Measurements from ENCODE around the gene DLG2. TPM values are rescaled to one million over a fixed set of nuclear protein-coding genes. Genes with fewer than 3 reads are reported as not detected.

The DLG2 gene
- total and polyA plus RNA-seq, 9 of the 15 experiments (the other 6 are each of a cell fraction or from before 2014, with no cell fraction given) = 0.52 to 1.6 (median 0.95) TPM

DNA sequence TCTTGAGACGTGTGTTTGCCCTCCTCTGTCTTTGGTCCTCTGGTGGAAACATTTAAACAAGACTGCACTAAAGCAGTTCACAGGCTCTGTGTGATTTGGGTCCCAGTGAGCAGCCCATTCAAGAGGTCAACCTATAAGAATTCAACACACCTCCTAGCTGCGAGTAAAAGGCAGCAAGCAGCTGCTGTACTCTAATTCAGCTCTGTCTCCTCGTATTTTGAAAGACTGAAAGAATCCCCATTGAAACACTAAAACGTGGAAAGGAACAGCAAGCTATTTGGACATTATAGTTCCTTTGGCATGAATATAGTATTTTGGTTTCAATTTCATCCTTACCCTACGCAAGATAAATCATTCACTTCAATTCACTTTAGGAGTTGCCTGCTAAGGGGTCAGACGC, 1046.7 kb downstream of the DLG2 start:
- Histone ChIP-seq H2AFZ (ENCODE audit: low read depth, low read length) (no peak overlapping the region), H3K4me2 (ENCODE audit: insufficient read depth, low read length) (no peak overlapping the region), H3K79me2 (ENCODE audit: control insufficient read depth, insufficient read depth, low read length) (no peaks in the 10 kb centered on the region), H3K9me1 (ENCODE audit: control insufficient read depth, insufficient read depth, low read length) (no peaks in the 10 kb centered on the region), H3K27me3 (ENCODE audit: control insufficient read depth in 2 of 2, insufficient read depth in 2 of 2, low read length in 2 of 2) (no peaks in the 10 kb centered on the region), H3K9ac (ENCODE audit: insufficient read depth in 1 of 2, low read depth in 2 of 2, low read length in 2 of 2) (no peak overlapping the region), H3K4me3 (no peak overlapping the region), H3K9me3 (replicated peaks; ENCODE audit: control insufficient read depth, insufficient read depth, low read depth, low read length) (0 out of 2 replicates have a peak, but pooled peaks cover 1% of the 10 kb centered on the region), H3K27ac (ENCODE audit: extremely low read depth, low read depth, low read length) (no peak overlapping the region), H4K20me1 (replicated peaks; ENCODE audit: control insufficient read depth, insufficient read depth, low read length) (no peaks in the 10 kb centered on the region), H3K36me3 (ENCODE audit: control insufficient read depth, insufficient read depth, low read length) (no peaks in the 10 kb centered on the region), H3K4me1 (replicated peaks in 1 of 2; ENCODE audit: control insufficient read depth in 2 of 2, insufficient read depth in 2 of 2, low read length in 2 of 2) (no peaks in the 10 kb centered on the region)
- in situ Hi-C loops (cut with MboI) (no loop called here), intact Hi-C loops (cut with micrococcal nuclease) (no loop called here)
- CTCF ChIA-PET (ENCODE audit: low intra/inter-chr PET ratio) = no interaction called here
- BruUV-seq (replicated peaks) = no TSS peak
- 0% methylated on average over 6 of the region's 6 CpGs for WGBS (ENCODE audit: insufficient coverage, low coverage, missing lambda C conversion rate)
- no peak for ATAC-seq
- POLR2A ChIA-PET = no interaction called here
- no peak for FAIRE-seq
- no peak for DNase-seq (ENCODE audit: extremely low read depth in 1 of 4, low spot score in 3 of 4)
- TF ChIP-seq ZZZ3 (IDR thresholded peaks at IDR 0.05) (no peak), NFE2L1 (tag; IDR thresholded peaks at IDR 0.05; ENCODE audit: borderline replicate concordance, low read depth) (no peak), FOXK1 (CRISPR knock-in tag; IDR thresholded peaks at IDR 0.05; ENCODE audit: borderline replicate concordance) (no peak), ZNF707 (CRISPR knock-in tag; conservative IDR thresholded peaks at IDR 0.05) (no peak), RAD21 (CRISPR knock-in tag; conservative IDR thresholded peaks at IDR 0.05 in 1 of 2, IDR thresholded peaks at IDR 0.05 in 1 of 2) (no peak)
- TF ChIP-seq, protein P1, sequence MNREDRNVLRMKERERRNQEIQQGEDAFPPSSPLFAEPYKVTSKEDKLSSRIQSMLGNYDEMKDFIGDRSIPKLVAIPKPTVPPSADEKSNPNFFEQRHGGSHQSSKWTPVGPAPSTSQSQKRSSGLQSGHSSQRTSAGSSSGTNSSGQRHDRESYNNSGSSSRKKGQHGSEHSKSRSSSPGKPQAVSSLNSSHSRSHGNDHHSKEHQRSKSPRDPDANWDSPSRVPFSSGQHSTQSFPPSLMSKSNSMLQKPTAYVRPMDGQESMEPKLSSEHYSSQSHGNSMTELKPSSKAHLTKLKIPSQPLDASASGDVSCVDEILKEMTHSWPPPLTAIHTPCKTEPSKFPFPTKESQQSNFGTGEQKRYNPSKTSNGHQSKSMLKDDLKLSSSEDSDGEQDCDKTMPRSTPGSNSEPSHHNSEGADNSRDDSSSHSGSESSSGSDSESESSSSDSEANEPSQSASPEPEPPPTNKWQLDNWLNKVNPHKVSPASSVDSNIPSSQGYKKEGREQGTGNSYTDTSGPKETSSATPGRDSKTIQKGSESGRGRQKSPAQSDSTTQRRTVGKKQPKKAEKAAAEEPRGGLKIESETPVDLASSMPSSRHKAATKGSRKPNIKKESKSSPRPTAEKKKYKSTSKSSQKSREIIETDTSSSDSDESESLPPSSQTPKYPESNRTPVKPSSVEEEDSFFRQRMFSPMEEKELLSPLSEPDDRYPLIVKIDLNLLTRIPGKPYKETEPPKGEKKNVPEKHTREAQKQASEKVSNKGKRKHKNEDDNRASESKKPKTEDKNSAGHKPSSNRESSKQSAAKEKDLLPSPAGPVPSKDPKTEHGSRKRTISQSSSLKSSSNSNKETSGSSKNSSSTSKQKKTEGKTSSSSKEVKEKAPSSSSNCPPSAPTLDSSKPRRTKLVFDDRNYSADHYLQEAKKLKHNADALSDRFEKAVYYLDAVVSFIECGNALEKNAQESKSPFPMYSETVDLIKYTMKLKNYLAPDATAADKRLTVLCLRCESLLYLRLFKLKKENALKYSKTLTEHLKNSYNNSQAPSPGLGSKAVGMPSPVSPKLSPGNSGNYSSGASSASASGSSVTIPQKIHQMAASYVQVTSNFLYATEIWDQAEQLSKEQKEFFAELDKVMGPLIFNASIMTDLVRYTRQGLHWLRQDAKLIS (CRISPR knock-in tag; IDR thresholded peaks at IDR 0.05) = no peak
- TF ChIP-seq, protein P2, sequence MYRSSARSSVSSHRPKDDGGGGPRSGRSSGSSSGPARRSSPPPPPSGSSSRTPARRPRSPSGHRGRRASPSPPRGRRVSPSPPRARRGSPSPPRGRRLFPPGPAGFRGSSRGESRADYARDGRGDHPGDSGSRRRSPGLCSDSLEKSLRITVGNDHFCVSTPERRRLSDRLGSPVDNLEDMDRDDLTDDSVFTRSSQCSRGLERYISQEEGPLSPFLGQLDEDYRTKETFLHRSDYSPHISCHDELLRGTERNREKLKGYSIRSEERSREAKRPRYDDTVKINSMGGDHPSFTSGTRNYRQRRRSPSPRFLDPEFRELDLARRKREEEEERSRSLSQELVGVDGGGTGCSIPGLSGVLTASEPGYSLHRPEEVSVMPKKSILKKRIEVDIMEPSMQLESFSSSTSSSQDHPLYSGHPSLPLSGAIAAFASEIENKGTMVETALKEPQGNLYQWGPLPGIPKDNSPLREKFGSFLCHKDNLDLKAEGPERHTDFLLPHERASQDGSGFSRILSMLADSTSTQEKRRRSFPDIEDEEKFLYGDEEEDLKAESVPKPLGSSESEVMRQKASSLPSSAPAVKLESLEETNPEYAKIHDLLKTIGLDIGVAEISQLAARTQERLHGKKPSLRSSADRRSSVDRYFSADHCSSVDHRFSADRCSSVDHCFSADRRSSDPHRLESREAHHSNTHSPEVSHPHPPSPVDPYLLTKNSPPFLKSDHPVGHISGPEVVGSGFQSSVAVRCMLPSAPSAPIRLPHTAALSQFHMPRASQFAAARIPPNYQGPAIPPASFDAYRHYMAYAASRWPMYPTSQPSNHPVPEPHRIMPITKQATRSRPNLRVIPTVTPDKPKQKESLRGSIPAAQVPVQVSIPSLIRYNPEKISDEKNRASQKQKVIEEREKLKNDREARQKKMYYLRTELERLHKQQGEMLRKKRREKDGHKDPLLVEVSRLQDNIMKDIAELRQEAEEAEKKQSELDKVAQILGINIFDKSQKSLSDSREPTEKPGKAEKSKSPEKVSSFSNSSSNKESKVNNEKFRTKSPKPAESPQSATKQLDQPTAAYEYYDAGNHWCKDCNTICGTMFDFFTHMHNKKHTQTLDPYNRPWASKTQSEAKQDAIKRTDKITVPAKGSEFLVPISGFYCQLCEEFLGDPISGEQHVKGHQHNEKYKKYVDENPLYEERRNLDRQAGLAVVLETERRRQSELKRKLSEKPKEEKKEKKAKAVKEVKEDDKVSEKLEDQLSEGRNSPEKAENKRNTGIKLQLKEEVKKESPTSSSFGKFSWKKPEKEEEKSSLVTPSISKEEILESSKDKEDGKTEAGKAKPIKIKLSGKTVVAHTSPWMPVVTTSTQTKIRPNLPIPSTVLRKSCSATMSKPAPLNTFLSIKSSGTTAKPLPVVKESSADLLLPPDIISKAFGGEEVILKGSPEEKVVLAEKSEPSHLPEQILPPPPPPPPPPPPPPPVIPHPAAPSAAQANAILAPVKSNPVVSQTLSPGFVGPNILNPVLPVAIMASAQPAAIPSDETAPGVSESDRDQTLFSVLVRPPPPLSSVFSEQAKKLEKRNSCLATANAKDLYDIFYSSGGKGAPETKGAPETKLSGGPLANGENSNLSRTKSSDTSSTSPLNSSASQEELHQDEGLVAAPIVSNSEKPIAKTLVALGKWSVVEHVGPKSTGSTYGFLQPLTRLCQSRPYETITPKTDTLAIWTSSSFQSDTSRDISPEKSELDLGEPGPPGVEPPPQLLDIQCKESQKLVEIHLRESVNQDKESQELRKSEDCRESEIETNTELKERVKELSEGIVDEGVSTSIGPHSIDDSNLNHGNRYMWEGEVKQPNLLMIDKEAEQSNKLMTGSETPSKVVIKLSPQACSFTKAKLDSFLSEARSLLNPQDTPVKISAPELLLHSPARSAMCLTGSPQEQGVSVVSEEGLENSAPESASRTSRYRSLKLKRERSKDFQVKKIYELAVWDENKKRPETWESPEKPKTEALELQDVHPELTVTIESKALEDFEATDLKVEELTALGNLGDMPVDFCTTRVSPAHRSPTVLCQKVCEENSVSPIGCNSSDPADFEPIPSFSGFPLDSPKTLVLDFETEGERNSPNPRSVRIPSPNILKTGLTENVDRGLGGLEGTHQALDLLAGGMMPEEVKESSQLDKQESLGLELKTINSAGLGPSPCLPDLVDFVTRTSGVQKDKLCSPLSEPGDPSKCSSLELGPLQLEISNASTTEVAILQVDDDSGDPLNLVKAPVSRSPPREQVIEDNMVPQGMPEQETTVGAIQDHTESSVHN (IDR thresholded peaks at IDR 0.05; ENCODE audit: borderline replicate concordance in 1 of 2, low read depth in 1 of 2) = no peak

All from K562 (cell line).